PFSK-1 (cell line): Measurements from ENCODE around the gene KLHL25.

ENCODE experiments used
- FOXP2 ChIP-seq: optimal IDR thresholded peaks from 2 replicates; pipeline ENCODE3; 2011; ENCODE audit warnings: borderline replicate concordance, control low read depth, inconsistent platforms; ENCODE audit not compliant: insufficient read depth; ENCODE audit errors: extremely low read length, extremely low read depth
- POLR2AphosphoS5 ChIP-seq: IDR thresholded peaks from 2 replicates; pipeline ENCODE4 v1.6.1; 2012; ENCODE audit warnings: low read depth, mild to moderate bottlenecking, control low read depth, low read length, moderate library complexity
- REST ChIP-seq, 2 experiments: IDR thresholded peaks; 2 replicates each; pipeline versions ENCODE4 v1.6.1 to v1.8.0; 2011 to 2012; ENCODE audit warnings: low read depth in 2 of 2, low read length in 2 of 2, control low read depth in 1 of 2, inconsistent platforms in 1 of 2, mild to moderate bottlenecking in 1 of 2, moderate library complexity in 1 of 2; ENCODE audit not compliant: insufficient read depth in 1 of 2
- SIN3A ChIP-seq: IDR thresholded peaks from 2 replicates; pipeline ENCODE4 v1.6.1; 2012; ENCODE audit warnings: mild to moderate bottlenecking, low read length, moderate library complexity, borderline replicate concordance; ENCODE audit not compliant: insufficient read depth
- TAF1 ChIP-seq: IDR thresholded peaks from 2 replicates; pipeline ENCODE4 v1.6.1; 2012; ENCODE audit warnings: low read length, control low read depth, borderline replicate concordance; ENCODE audit not compliant: insufficient read depth

Gene KLHL25

GRCh38 chr15:85726454-85726853 is 68.3 kb downstream of the KLHL25 start:
- TF ChIP-seq REST (IDR thresholded peaks at IDR 0.05; ENCODE audit: insufficient read depth in 1 of 2, low read depth in 2 of 2, low read length in 2 of 2) = no peak
- no peak for TF ChIP-seq TAF1
- TF ChIP-seq POLR2AphosphoS5 = no peak
- TF ChIP-seq SIN3A = no peak
- TF ChIP-seq FOXP2 = no peak

- TF ChIP-seq FOXP2 = no peak
- no peak for TF ChIP-seq REST (IDR thresholded peaks at IDR 0.05; ENCODE audit: insufficient read depth in 1 of 2, low read depth in 2 of 2, low read length in 2 of 2)
- no peak for TF ChIP-seq SIN3A
- TF ChIP-seq TAF1 = no peak
These were observed 69.2 kb downstream of the KLHL25 start for GRCh38 chr15:85725564-85725963.

GRCh38 chr15:85725019-85725418 is 69.7 kb downstream of the KLHL25 start:
- TF ChIP-seq TAF1 (no peak), SIN3A (no peak), REST (IDR thresholded peaks at IDR 0.05; ENCODE audit: insufficient read depth in 1 of 2, low read depth in 2 of 2, low read length in 2 of 2) (no peak), FOXP2 (no peak), POLR2AphosphoS5 (no peak)

- TF ChIP-seq SIN3A (no peak), POLR2AphosphoS5 (no peak), FOXP2 (no peak), REST (IDR thresholded peaks at IDR 0.05; ENCODE audit: insufficient read depth in 1 of 2, low read depth in 2 of 2, low read length in 2 of 2) (no peak), TAF1 (no peak)
These were observed 70.5 kb downstream of the KLHL25 start for GRCh38 chr15:85723960-85724945.
